ENCODE data around the gene CST4. TPM values are rescaled to one million over a fixed set of nuclear protein-coding genes. Genes with fewer than 3 reads are reported as not detected.
A peak's percentile ranks its signal among the peaks of the same experiment; 100 is the strongest.

Gene CST4
- total and polyA plus RNA-seq, 10 of the 15 experiments (the other 5 are each of a cell fraction or from before 2014, with no cell fraction given) = not detected

- FAIRE-seq = no peak
- peak overlapping the region; percentile 73; the same call in 1 of the 2 replicates for H3K4me3 ChIP-seq
Observed at GRCh38 chr20:23636182-23636907, 52.5 kb downstream of the CST4 start.

More at GRCh38 chr20:23636182-23636907, 52.5 kb downstream of the CST4 start:
- Histone ChIP-seq H3K4me1 (ENCODE audit: control insufficient read depth, insufficient read depth, low read length) (peaks cover 9% of the 10 kb centered on the region), H2AFZ (ENCODE audit: control insufficient read depth, low read depth, low read length) (no peak overlapping the region), H3K27me3 (replicated peaks in 1 of 2; ENCODE audit: control insufficient read depth in 2 of 2, insufficient read depth in 2 of 2, low read length in 1 of 2) (no peaks in the 10 kb centered on the region), H3K79me2 (ENCODE audit: control insufficient read depth, insufficient read depth, low read length) (no peaks in the 10 kb centered on the region), H3K9ac (ENCODE audit: control insufficient read depth, insufficient read depth, low read length) (no peak overlapping the region), H3K4me2 (ENCODE audit: control insufficient read depth, insufficient read depth) (peak overlapping the region; percentile 93; the same call in 1 of the 2 replicates), H3K36me3 (ENCODE audit: control insufficient read depth in 2 of 2, insufficient read depth in 2 of 2, low read length in 1 of 2) (no peaks in the 10 kb centered on the region; a peak in 1 of 4 replicates), H4K20me1 (ENCODE audit: control insufficient read depth, insufficient read depth) (no peaks in the 10 kb centered on the region), H3K27ac (ENCODE audit: control insufficient read depth, insufficient read depth) (no peak overlapping the region), H3K9me3 (replicated peaks; ENCODE audit: control insufficient read depth, insufficient read depth, low read length) (no peaks in the 10 kb centered on the region; the same call in 2 of the 3 replicates)
- TF ChIP-seq ATF2 (IDR thresholded peaks at IDR 0.05; ENCODE audit: low read length) (no peak), CEBPB (IDR thresholded peaks at IDR 0.05; ENCODE audit: borderline replicate concordance in 1 of 2, low read depth in 2 of 2, low read length in 2 of 2) (no peak), MTA2 (IDR thresholded peaks at IDR 0.05; ENCODE audit: low read depth) (no peak), E2F8 (IDR thresholded peaks at IDR 0.05; ENCODE audit: low read depth, partially characterized antibody) (no peak), POLR2AphosphoS2 (IDR thresholded peaks at IDR 0.05; ENCODE audit: low read depth, low read length) (no peak), BCLAF1 (IDR thresholded peaks at IDR 0.05) (no peak), JUND (IDR thresholded peaks at IDR 0.05; ENCODE audit: low read depth, low read length) (no peak), DPF2 (IDR thresholded peaks at IDR 0.05) (no peak), LARP7 (IDR thresholded peaks at IDR 0.05) (no peak), CREB1 (IDR thresholded peaks at IDR 0.05; ENCODE audit: low read depth) (no peak), STAT3 (IDR thresholded peaks at IDR 0.05; ENCODE audit: low read depth, low read length) (no peak)
- ChIA-PET POLR2A (no interaction called here), RAD21 (ENCODE audit: unreplicated experiment) (no interaction called here), CTCF (no interaction called here), SMC1A (ENCODE audit: uncharacterized antibody, unreplicated experiment) (interaction anchor here (0.8 kb wide), 1 partner anchor 11 kb away, joined by 3 read pairs; no protein-coding TSS in a partner anchor)
- DNase-seq (ENCODE audit: low read depth, low spot score) = no peak
- in situ Hi-C loops (cut with MboI) = no loop called here
- intact Hi-C loops (cut with micrococcal nuclease; ENCODE audit: unreplicated experiment) = no loop called here
- ATAC-seq = no peak
- 85% methylated on average over 19 of the region's 19 CpGs for WGBS (ENCODE audit: insufficient coverage, insufficient replicate concordance, low lambda C conversion rate, missing lambda C conversion rate)
- BruUV-seq (replicated peaks) = no TSS peak

Measured in GM12878 (cell line).